M059J (cell line): Measurements from ENCODE around the gene RNF175. TPM values are rescaled to one million over a fixed set of nuclear protein-coding genes. Genes with fewer than 3 reads are reported as not detected.

Experiments used
- DNase-seq: peaks from one replicate; pipeline ENCODE4 v3.0.0-alpha.2; 2012; ENCODE audit warnings: low read depth
- total RNA-seq: library from RNA; depleted of rRNA; stranded (reverse); fragments of >200 nt; shearing (Covaris generic); gene quantifications from 2 replicates; pipeline ENCODE4 v1.2.3, GENCODE V29; 2014; rRNA removed

Gene RNF175
- total RNA-seq, result 1.2 TPM in 1 of 2 replicates, not detected in the other

DNA sequence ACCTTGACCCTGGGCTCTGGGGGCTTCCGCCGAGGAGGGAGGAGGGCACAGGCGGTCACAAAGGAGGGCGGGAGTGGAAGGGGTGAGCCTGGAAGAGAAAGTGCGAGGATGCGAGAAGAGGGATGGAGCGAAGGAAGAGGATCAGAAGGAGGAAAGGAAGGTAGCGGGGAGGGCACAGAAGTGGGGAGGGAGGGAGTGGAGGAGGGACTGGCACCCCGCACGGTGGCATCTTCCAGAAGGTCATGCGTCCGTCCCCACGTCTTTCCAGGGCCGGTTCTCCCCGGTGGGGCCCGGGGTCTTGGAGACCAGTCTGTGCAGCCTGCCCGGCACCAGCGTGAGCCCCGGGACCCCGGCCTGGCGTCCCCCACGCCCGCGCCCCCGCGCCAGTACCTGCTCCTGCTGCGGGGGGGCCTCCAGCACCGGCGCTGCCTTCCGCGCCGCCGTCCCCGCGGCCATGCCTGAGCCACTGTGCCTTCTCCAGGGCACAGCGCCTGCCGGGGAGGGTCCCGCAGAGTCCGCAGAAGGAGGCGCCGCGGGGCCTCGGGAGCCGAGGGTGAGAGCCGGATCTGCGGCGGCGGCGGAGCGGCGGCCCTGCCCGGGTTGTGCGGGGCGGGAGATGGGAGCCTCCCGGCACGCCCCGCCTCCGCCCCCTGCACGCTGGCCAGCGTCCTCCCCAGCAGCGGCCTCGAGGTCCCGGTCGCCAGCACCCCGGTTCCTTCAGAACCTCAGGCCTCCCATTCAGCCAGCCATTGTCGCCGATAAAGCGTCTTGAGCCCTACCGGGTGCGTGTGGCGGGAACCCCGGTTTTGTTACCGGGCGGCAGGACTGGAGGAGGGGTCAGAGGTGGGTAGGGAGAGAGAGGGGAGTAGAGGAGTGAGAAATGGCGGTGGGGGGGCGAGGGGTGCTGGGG, at the start of gene RNF175:
RNF175 (minus strand) TSS at position 618 of the 910 bp plus-strand sequence; CDS start at position 456, 162 bp downstream.
- no peak for DNase-seq

DNA sequence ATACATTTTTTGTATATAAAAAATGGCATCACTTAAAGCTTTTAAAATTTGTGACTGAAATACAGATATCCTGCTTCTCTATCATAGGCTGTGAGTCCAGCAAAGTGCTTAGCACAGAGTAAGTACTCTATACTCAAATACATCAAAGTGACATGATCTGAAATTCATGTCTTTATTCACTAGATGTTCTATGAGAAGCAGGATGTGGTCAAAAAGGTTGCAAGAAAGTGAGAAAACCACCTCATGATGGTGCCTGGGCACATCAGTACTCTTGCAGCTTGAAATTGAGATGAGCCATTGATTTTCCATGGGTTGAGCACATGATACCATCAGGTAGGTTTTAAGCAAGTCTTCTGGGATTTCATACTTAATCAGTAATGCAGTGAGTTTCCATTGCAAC, 49.5 kb upstream of the RNF175 start:
- no peak for DNase-seq

DNA sequence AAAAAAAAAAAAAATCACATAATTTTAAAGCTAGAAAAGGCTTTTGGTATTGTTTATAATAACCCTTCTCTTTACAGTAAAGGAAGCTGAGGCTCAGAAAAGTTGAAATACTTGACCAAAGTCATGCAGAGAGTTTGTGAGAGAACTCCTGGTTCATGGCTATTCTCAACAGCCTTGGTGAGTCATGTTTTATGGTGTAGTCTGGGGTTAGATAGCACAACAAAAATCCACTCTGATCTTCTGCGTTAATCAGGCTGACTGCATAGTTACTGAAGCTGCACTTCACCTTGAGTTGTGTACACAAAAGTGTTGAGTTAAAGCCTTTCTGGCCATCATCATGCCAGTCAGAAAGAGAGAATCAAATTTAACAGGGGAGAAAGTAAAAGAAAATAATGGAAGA, 48.4 kb upstream of the RNF175 start:
- peak; percentile 68 for DNase-seq

DNA sequence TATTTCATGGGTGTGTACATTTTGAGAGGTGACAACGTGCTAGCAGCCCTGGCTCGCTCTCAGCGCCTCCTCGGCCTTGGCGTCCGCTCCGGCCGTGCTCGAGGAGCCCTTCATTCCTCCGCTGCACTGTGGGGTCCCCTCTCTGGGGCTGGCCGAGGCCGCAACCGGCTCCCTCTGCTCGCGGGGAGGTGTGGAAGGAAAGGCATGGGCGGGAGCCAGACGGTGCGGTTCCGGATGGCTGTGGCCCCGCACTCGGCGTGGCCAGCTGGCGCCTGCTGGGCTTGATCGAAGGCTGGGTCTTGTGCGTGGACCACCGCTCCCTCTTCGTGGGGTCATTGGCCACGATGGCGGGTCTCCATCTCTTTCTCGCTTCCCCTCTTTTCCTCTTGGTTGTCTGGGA, 46.2 kb upstream of the RNF175 start:
- no peak for DNase-seq

DNA sequence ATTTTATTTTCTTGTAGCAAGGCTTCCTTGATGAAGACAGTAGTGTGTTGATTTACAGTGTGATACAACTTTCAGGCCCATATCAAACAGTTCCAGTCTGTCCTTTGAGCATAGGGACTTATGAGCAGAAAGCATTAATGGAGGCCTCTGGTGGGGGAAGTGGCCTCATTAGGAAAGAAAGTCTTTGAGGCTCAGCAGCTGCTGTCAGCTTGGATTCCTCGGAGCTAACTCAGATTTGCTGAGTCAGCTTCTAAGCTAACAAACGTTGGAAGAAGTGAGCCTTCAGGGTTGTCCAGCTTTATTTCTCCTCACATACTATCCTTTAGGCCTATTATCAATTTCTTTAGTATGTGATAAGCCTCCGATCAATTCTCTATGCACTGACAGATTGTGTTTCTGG, 44.9 kb upstream of the RNF175 start:
- DNase-seq, result no peak

DNA sequence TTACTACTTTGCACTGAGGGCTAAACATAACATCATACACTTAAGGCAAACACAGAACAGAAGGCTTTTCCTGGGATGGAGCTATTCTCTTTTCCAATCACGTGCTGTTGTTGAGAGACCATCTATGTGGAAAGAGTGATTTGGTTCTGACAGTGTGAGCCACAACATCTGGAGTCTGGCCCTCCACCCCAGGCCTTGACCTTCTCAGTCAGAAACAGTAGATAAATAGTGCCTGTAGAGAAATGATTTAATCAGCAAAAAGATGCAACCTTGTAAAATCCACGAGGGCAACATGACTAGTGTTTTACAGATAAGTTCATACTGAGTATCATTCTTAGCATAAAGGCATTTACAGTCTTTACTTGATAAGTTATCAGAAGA, 39.9 kb upstream of the RNF175 start:
- no peak for DNase-seq

DNA sequence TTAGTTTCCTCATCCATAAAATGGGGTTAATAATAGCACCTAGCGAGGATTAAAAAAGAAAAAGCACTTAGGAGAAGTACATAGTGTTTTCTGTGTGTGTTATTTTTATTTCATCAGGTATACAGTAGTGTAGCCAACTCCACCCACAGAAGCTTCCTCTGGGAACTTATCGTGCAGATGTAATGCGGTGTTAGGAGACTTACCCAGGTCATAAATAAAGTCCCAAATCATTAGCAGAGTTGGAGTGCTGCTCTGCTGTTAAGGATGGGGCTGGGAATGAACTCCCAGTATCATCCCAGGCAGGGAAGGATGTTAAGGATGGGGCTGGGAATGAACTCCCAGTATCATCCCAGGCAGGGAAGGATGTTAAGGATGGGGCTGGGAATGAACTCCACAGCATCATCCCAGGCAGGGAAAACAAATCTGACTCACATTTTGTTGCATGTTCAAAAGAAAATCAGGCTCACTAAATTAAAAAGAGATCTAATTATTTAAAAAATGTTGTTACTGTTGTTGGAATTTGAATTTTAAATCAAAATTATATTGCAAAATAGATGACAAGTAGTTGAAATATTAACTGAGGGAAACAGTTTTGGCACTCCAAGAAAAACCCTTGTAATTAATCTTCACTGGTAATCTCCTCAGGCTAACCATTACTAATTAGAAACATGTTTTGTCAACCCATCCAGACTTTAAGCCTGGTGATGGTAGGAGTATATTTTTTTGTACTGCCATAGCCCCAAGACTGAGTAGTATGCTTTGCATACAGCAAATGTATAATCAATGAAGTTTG, 39.3 kb upstream of the RNF175 start:
- no peak for DNase-seq

DNA sequence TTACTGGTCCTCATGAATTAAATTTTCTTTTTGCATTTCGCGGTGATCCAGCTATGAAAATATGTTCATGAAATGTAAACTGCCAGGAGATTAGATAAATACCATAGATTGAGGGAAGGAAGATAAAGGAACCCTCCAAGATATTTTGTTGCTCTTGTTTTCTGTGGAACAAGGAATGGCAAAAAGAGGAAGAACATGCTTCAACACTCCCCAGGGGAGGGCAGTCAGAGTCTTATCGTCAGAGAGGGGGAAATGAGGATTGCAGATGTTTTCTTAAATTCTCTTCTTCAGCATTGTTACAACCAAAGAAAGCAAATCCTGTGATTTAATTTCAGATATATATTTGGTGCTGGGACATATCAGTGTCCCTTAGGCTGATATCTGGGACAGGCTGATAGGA, 38.6 kb upstream of the RNF175 start:
- DNase-seq, result no peak

DNA sequence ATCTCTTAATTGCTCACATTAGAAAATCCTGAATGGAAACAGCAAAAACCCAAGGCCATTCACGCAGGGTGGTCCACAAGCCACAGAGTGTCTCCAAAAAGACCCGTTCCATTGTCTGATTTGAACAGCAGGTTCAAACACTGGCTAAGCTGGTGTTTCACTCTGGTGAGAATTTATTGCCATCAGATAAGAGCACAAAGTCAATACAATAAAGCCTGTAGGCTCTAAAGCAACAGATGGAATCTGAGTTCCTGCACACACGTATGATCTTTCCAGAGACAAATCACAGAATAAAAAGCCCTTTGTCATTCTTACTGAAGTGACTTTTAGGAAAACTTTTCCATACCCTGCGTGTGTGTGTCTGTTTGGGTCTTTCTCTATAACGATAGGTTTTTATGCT, 34.2 kb upstream of the RNF175 start:
- no peak for DNase-seq

DNA sequence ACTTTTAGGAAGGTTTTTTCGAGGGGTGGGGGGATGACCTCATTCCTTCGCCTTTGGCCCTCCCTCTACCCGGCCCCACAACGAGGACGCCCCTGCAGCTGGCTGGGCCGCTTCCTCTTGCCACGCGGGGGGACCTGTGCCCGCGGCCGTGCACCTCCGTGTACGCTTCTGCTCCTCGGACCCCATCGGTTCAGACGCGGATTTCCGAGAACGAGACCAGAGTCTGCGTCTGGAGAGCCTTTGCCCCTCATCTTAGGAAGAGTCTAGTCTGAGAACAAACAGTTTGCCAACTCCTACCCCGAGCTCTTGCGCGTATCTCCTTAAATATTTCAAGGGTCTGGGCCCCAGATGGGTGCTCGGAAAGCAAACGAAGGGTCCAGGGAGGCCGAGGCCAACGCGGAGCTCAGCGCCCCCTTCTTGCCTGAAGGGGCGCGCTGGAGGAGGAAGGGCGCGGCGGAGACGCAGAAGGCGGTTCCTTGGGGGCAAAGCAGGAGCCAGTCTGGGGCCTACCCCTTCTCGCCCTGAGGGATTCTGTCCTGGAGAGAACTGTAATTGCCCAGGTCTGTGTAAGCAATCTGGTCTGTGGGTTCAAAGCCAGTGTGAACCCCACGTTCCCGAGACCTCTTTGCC, 32.9 kb upstream of the RNF175 start:
- DNase-seq, result no peak

DNA sequence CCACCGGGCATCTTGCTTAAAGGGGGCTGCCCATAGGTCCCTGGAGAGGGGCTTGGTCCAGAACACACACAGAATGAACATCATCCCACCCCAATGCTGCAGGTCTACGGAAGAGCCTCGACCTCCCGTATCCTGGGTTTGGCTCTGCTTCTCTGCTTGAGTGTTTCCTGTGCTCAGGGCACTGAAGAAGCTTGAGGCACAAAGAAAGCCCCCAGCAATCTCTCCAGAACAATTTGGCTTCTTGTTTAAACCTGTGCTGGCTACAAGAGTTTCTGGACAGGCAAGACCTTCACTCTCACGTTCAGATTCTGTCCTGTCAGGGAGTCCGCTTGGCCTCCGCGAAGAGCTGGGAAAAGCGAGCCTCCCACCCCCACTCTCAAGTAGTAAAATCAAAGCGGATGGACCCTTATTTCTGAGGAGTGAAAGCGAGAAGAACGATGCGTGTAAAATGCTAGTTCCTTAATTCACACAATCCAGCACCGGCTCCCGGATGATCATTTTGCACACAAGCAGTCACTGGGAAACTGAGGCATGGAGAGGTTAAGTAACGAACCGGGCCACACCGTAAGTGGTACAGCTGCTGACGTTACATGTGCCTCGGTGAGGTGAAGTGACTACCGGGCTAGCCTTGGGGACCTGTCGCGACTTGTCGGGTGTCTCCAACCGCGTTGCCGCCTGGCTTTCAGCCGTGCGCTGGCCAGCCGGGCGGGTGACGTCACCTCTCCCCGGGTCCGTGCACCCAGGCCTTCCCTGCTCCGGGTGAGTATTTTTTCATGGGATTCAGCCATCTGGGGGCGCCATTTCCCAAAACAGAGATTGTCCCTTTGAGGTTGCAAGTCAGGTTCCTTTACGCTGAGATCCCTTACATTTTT, 32.2 kb upstream of the RNF175 start:
- DNase-seq, result no peak

DNA sequence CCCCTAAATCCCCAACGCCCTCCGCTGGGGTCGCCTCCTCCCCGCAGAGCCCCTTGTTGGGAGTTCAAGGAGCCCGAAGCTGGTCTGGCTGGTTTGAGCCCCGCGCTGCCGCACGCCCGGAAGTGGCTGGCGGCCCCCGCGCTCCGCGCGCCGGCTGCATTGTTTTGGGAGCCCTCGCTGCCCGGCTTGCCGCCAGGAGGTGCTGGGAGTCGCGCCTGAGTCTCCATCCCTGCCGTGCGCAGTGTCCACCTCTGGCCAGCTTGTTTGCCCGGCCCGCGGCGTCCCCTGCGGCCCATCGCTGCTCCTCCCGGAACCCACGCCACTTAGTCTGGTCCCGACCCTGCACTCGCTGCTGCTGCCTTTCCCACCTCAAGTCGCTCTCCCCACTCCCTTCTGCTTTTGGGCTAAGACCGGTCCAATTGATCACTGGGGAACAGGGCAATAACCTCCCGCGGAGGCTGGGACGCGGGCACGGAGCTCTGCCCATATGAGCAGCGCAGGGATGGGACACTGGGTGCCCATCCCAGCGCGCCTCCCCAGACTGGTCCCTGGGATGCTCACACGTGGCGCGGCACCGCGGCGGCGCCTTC, 31.2 kb upstream of the RNF175 start:
- DNase-seq, result peak; percentile 50

DNA sequence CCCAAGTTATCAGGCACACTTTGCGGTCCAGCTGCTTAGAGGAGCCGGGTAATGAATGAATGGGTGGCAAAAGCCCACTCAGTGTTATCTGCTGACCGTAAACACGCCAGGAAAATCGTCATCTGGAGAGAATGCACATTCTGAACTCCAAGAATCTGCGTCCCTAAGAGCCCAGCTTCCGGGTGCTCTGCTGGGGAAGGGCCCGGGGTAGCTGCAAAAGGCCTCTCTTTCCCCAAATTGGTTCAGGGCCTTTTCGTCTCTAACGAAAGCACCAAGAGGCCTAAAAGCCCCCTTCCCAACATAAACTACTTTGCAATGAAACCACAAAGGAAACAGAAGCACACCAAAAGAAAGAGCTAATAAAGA, 30.7 kb upstream of the RNF175 start:
- no peak for DNase-seq

DNA sequence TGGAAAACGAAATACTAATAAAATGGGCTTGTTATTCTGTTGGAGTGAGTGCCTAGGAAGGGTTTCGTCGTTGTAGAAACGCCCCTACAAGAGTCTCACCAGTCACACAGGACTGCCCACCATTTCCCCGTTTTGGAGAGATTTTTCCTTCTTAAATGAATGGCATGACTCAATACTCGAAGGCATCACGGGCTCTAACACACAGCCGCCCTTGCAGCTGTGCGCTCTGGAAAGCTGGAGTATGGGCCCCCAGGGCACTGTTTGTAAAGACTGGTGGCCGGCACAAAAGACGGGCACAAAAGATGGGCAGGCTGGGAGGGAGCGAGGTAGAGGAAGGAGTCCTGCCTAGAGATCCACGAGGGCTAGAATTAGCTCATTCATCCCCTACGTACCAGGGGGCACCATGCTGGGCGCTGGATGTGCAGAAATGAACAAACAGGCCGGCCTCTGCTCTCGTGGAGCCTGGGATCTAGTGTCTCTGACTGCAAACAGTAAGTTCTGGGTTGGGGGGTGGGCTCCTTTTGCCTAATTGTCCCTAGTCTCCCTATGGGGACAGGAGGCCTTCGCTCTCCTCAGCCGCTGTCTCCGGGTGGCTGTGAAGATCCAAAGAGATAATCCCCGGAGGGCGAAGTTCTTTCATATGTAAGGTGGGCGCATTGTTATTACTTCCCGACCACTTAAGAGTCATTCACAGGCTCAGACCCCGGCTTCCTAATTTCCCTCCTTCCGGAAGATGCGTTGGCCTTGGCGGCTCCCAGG, 30.1 kb upstream of the RNF175 start:
- peak; percentile 45 for DNase-seq

DNA sequence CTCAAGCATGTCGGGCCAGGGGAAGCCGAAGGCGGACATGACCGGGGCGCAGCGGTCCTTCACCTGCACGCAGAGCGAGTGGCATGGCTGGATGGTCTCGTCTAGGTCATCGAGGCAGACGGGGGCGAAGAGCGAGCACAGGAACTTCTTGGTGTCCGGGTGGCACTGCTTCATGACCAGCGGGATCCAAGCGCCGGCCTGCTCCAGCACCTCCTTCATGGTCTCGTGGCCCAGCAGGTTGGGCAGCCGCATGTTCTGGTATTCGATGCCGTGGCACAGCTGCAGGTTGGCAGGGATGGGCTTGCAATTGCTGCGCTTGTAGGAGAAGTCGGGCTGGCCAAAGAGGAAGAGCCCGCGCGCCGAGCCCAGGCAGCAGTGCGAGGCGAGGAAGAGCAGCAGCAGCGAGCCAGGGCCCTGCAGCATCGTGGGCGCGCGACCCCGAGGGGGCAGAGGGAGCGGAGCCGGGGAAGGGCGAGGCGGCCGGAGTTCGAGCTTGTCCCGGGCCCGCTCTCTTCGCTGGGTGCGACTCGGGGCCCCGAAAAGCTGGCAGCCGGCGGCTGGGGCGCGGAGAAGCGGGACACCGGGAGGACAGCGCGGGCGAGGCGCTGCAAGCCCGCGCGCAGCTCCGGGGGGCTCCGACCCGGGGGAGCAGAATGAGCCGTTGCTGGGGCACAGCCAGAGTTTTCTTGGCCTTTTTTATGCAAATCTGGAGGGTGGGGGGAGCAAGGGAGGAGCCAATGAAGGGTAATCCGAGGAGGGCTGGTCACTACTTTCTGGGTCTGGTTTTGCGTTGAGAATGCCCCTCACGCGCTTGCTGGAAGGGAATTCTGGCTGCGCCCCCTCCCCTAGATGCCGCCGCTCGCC, 28.8 kb upstream of the RNF175 start, which contains the start of gene SFRP2:
SFRP2 (minus strand) TSS at position 671 of the 864 bp plus-strand sequence; CDS start at position 423, 248 bp downstream.
- DNase-seq, result peak; percentile 41

DNA sequence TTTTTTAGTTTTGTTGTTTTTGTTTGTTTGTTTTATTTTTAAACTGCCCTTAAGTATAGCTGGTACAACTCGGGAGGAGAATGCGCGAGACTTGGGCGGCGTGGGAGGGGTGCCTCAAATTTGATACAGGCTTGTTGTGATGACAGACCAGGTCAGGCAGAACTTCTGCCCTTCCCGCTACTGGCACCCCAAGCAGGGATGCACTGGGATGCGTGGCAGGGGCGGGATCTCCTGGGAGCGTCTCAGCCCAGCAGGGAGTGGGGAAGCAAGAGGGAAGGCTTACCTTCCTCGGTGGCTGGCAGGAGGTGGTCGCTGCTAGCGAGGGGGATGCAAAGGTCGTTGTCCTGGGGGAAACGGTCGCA, 28.2 kb upstream of the RNF175 start:
- DNase-seq, result no peak

DNA sequence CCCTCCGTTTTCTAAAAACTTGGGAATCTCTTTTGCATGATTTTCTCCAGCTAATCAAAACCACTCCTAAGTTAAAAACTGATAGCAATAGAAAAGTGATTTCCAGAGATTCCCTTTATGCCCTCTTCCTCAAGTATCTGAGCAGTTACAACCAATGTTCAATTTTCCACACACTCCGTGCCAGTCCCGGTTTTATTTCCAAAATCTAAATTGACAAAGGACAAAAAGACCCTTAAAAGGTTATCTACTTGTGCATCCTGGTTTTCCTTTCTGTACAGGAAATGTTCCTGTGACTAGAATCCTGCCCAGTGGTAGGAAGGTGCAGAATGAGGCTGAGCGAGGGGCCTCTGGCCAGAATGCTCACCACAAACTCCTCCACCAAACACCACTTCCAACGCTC, 27.8 kb upstream of the RNF175 start:
- no peak for DNase-seq

DNA sequence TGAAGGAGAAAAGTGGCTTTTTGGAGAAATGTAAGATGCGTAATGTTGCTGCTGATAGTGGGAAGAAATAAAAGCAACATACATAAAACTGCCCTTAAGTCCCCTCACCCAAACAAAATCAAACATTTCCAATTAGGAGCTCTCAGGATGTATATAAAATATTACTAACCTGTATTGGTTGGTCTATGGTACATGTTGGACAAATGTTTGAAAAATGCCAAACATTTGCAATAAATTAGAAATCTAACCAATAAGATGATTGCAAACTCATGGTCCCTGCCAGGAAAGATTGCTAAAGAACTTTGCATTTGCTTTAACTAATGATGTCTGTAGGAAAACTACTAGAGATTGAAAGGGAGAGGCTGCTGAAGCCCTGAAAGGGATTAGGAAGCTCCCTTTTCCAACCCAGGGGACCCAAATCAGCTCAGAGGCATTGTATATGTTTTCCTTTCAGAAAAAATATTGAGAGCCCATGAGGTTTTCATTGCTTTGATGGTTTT, 27.3 kb upstream of the RNF175 start:
- no peak for DNase-seq
